Endothelial cell of umbilical vein (primary cell): ENCODE results near the gene BCAS2. TPM values are rescaled to one million over a fixed set of nuclear protein-coding genes. Genes with fewer than 3 reads are reported as not detected.

Experiments used
- BruUV-seq: library from RNA; stranded (reverse); fragments of 400-500 nt; replicated peaks from 2 replicates; lab custom pipeline; 2021; lab: Mats Ljungman, UMichigan
- CTCF ChIA-PET: fragments of 300-600, 350-600 bp; sonication (Branson Sonifier 250); formaldehyde crosslinking; loops from one replicate; lab custom pipeline; 2021; ENCODE audit warnings: antibody characterized with exemption, inconsistent platforms; lab: Charles Lee
- POLR2A ChIA-PET: fragments of 300-600, 350-600 bp; sonication (Branson Sonifier 250); formaldehyde crosslinking; loops from one replicate; lab custom pipeline; 2021; ENCODE audit warnings: antibody characterized with exemption, inconsistent platforms; lab: Charles Lee
- DNase-seq: peaks from one replicate; pipeline ENCODE4 v3.0.0-alpha.2; 2011; ENCODE audit warnings: low read depth, low spot score
- FAIRE-seq: peaks from 2 replicates; lab custom pipeline; 2011; peaks lifted over from hg19 to GRCh38; lab: Jason Lieb, UNC
- H2AFZ ChIP-seq: 2 replicates; pipeline ENCODE4 v1.6.0; 2012; ENCODE audit warnings: low read depth, low read length, control low read depth, inconsistent platforms
- H3K27ac ChIP-seq: 2 replicates; pipeline ENCODE4 v1.5.1; 2011; ENCODE audit warnings: low read depth, mild to moderate bottlenecking, control low read depth, low read length, moderate library complexity; ENCODE audit not compliant: insufficient read depth
- H3K27me3 ChIP-seq, 2 experiments: 2 replicates each; pipeline versions ENCODE4 v1.6.0 to v1.6.1; 2011; ENCODE audit warnings: low read length in 2 of 2, mixed read lengths in 1 of 2; ENCODE audit not compliant: control insufficient read depth in 2 of 2, insufficient read depth in 2 of 2
- H3K36me3 ChIP-seq, 2 experiments: 2 replicates in 1 of 2; 3 replicates in 1 of 2; pipeline ENCODE4 v1.5.1; 2011; ENCODE audit warnings: low read length in 2 of 2, mild to moderate bottlenecking in 1 of 2, moderate library complexity in 1 of 2; ENCODE audit not compliant: control insufficient read depth in 2 of 2, insufficient read depth in 2 of 2; ENCODE audit errors: extremely low read depth in 1 of 2
- H3K4me1 ChIP-seq: 3 replicates; pipeline ENCODE4 v1.5.1; 2011; ENCODE audit warnings: mild to moderate bottlenecking, low read length; ENCODE audit not compliant: control insufficient read depth, insufficient read depth; ENCODE audit errors: extremely low read depth
- H3K4me2 ChIP-seq: 2 replicates; pipeline ENCODE4 v1.6.1; 2011; ENCODE audit warnings: low read length, control low read depth, mixed read lengths; ENCODE audit not compliant: insufficient read depth
- H3K4me3 ChIP-seq, 3 experiments: fragments of 200-600 bp in 1 of 3; sonication (generic), shearing (Covaris generic) in 1 of 3; replicated peaks in 1 of 3; 2 replicates each; pipeline ENCODE4 v1.5.1; 2011 to 2016; ENCODE audit warnings: control low read depth in 3 of 3, low read length in 3 of 3, mild to moderate bottlenecking in 2 of 3, inconsistent platforms in 1 of 3, low read depth in 1 of 3, moderate library complexity in 1 of 3; ENCODE audit not compliant: insufficient read depth in 1 of 3
- H3K79me2 ChIP-seq: 2 replicates; pipeline ENCODE4 v1.6.0; 2012; ENCODE audit warnings: low read length, inconsistent platforms; ENCODE audit not compliant: control insufficient read depth, insufficient read depth
- H3K9ac ChIP-seq: replicated peaks from 2 replicates; pipeline ENCODE3; 2011; ENCODE audit warnings: low read length, control low read depth; ENCODE audit not compliant: insufficient read depth; ENCODE audit errors: extremely low read depth
- H3K9me1 ChIP-seq: replicated peaks from 3 replicates; pipeline ENCODE4 v1.6.0; 2011; ENCODE audit warnings: mild to moderate bottlenecking, low read length; ENCODE audit not compliant: control insufficient read depth, insufficient read depth; ENCODE audit errors: extremely low read depth
- H3K9me3 ChIP-seq: replicated peaks from 2 replicates; pipeline ENCODE4 v1.5.1; 2012; ENCODE audit warnings: low read length, inconsistent platforms; ENCODE audit not compliant: control insufficient read depth, insufficient read depth
- H4K20me1 ChIP-seq: replicated peaks from 2 replicates; pipeline ENCODE3; 2011; ENCODE audit warnings: mild to moderate bottlenecking, low read length; ENCODE audit not compliant: control insufficient read depth, insufficient read depth; ENCODE audit errors: extremely low read depth
- EZH2 ChIP-seq: IDR thresholded peaks from 2 replicates; pipeline ENCODE4 v1.6.1; 2012; ENCODE audit warnings: borderline replicate concordance, low read depth, mild to moderate bottlenecking, moderate library complexity, low read length, inconsistent platforms; ENCODE audit not compliant: severe bottlenecking
- FOS ChIP-seq: IDR thresholded peaks from 2 replicates; pipeline ENCODE4 v1.6.1; 2011; ENCODE audit warnings: mild to moderate bottlenecking, low read length, moderate library complexity, borderline replicate concordance; ENCODE audit not compliant: insufficient read depth
- GATA2 ChIP-seq: IDR thresholded peaks from 2 replicates; pipeline ENCODE4 v1.7.0; 2011; ENCODE audit warnings: low read depth, mild to moderate bottlenecking, moderate library complexity, mixed read lengths, low read length; ENCODE audit not compliant: insufficient read length, insufficient read depth
- JUN ChIP-seq: IDR thresholded peaks from 2 replicates; pipeline ENCODE4 v1.6.1; 2011; ENCODE audit warnings: borderline replicate concordance, low read depth; ENCODE audit not compliant: insufficient read length, insufficient read depth
- MAX ChIP-seq: IDR thresholded peaks from 2 replicates; pipeline ENCODE4 v1.6.1; 2011; ENCODE audit not compliant: insufficient read depth, insufficient read length
- MYC ChIP-seq: IDR thresholded peaks from one replicate; pipeline ENCODE4 v1.6.1; 2011; ENCODE audit warnings: mild to moderate bottlenecking, low read depth, low read length
- POLR2A ChIP-seq: IDR thresholded peaks from 2 replicates; pipeline ENCODE4 v1.6.1; 2012; ENCODE audit warnings: low read depth, mild to moderate bottlenecking, control low read depth, low read length
- POLR2AphosphoS5 ChIP-seq: IDR thresholded peaks from 2 replicates; pipeline ENCODE4 v1.6.1; 2012; ENCODE audit warnings: low read depth, mild to moderate bottlenecking, control low read depth, low read length, moderate library complexity; ENCODE audit not compliant: insufficient read depth
- dilution Hi-C: fragments of 300-500 bp; cut with MboI; formaldehyde crosslinking; loops from one replicate; pipeline ENCODE4 v1.15.0; 2019; ENCODE audit warnings: low sequenced_read_pairs; ENCODE audit not compliant: extremely low pct_ligation_motif_present
- intact Hi-C: fragments of 100-400 bp; cut with micrococcal nuclease; formaldehyde crosslinking; loops from one replicate; pipeline ENCODE4 v1.10.0; 2022
- polyA plus RNA-seq, 4 experiments: library from polyadenylated mRNA; depleted of rRNA in 3 of 4; stranded (reverse) in 3 of 4; unstranded in 1 of 4; fragments of >200 nt; gene quantifications; 2 replicates each; pipeline versions ENCODE4 v1.2.1 to v1.2.3, GENCODE V29; 2011 to 2012; ENCODE audit warnings: missing spikeins in 1 of 4
- total RNA-seq: library from RNA; stranded (reverse); gene quantifications from 2 replicates; pipeline ENCODE4 v1.2.3, GENCODE V29; 2021
- TF ChIP-seq, protein P1 (sequence below), 2 donors: IDR thresholded peaks; 1 replicate in 1 of 2; 2 replicates in 1 of 2; pipeline ENCODE4 v1.5.1; 2011; ENCODE audit warnings: low read length in 2 of 2, mild to moderate bottlenecking in 2 of 2, moderate library complexity in 2 of 2, control low read depth in 1 of 2, inconsistent platforms in 1 of 2, low read depth in 1 of 2; ENCODE audit not compliant: insufficient read depth in 1 of 2; ENCODE audit errors: extremely low read depth in 1 of 2

The BCAS2 gene
- total and polyA plus RNA-seq, 2 donors (not counting 3 experiments of a cell fraction or from before 2014, with no cell fraction given): 12.5 to 43.5 TPM

- BruUV-seq: no TSS peak
- TF ChIP-seq GATA2: no peak
- TF ChIP-seq POLR2A: no peak
- TF ChIP-seq, protein P1, sequence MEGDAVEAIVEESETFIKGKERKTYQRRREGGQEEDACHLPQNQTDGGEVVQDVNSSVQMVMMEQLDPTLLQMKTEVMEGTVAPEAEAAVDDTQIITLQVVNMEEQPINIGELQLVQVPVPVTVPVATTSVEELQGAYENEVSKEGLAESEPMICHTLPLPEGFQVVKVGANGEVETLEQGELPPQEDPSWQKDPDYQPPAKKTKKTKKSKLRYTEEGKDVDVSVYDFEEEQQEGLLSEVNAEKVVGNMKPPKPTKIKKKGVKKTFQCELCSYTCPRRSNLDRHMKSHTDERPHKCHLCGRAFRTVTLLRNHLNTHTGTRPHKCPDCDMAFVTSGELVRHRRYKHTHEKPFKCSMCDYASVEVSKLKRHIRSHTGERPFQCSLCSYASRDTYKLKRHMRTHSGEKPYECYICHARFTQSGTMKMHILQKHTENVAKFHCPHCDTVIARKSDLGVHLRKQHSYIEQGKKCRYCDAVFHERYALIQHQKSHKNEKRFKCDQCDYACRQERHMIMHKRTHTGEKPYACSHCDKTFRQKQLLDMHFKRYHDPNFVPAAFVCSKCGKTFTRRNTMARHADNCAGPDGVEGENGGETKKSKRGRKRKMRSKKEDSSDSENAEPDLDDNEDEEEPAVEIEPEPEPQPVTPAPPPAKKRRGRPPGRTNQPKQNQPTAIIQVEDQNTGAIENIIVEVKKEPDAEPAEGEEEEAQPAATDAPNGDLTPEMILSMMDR (IDR thresholded peaks at IDR 0.05; ENCODE audit: extremely low read depth in 1 of 2, insufficient read depth in 1 of 2, low read depth in 1 of 2, low read length in 2 of 2): no peak
- no peak for TF ChIP-seq FOS
- TF ChIP-seq EZH2: no peak
- no peak for TF ChIP-seq POLR2AphosphoS5
- TF ChIP-seq MAX: no peak
- no peak for TF ChIP-seq MYC
- TF ChIP-seq JUN: no peak
- DNase-seq: no peak
- Histone ChIP-seq H3K4me2 (no peak overlapping the region), H4K20me1 (no peaks in the 10 kb centered on the region), H3K4me3 (no peak overlapping the region), H2AFZ (no peak overlapping the region), H3K9ac (no peak overlapping the region), H3K36me3 (no peaks in the 10 kb centered on the region), H3K9me3 (no peaks in the 10 kb centered on the region), H3K9me1 (no peaks in the 10 kb centered on the region), H3K4me1 (no peaks in the 10 kb centered on the region), H3K27ac (no peak overlapping the region), H3K27me3 (peaks cover 0 to 2% of the 10 kb centered on the region in 2 experiments), H3K79me2 (no peaks in the 10 kb centered on the region)
- FAIRE-seq: no peak
- intact Hi-C loops: loop anchor here (10.0 kb wide), 2 partner anchors 142 to 612 kb away; partner anchors contain the start of gene OLFML3
- ChIA-PET POLR2A (no interaction called here), CTCF (interaction anchor here (0.8 kb wide), 1 partner anchor 8 kb away, joined by 3 read pairs; no protein-coding TSS in a partner anchor)
- dilution Hi-C loops: no loop called here
Measured at GRCh38 chr1:114586513-114587047, 5.2 kb upstream of the BCAS2 start.
